Panc1 (cell line): ENCODE data around the gene PCDHGB2.

Experiments used
- CTCF ChIP-seq: fragments of 450-650 bp; IDR thresholded peaks from 2 replicates; pipeline ENCODE4 v1.5.1; 2017; ENCODE audit warnings: mild to moderate bottlenecking
- POLR2AphosphoS5 ChIP-seq: IDR thresholded peaks from 2 replicates; pipeline ENCODE4 v1.6.1; 2012; ENCODE audit warnings: mild to moderate bottlenecking, low read depth, low read length, moderate library complexity
- REST ChIP-seq, 2 experiments: IDR thresholded peaks; 2 replicates each; pipeline ENCODE4 v1.6.1; 2011 to 2012; ENCODE audit warnings: low read depth in 2 of 2, control low read depth in 1 of 2, low read length in 1 of 2, mild to moderate bottlenecking in 1 of 2, moderate library complexity in 1 of 2; ENCODE audit not compliant: insufficient read depth in 1 of 2
- SIN3A ChIP-seq: IDR thresholded peaks from 2 replicates; pipeline ENCODE4 v1.6.1; 2012; ENCODE audit warnings: low read depth, mild to moderate bottlenecking, low read length, moderate library complexity, borderline replicate concordance; ENCODE audit not compliant: insufficient read depth

- no peak for TF ChIP-seq POLR2AphosphoS5
- TF ChIP-seq CTCF = no peak
- TF ChIP-seq SIN3A = no peak
- no peak for TF ChIP-seq REST (IDR thresholded peaks at IDR 0.05; ENCODE audit: insufficient read depth in 1 of 2, low read depth in 2 of 2, low read length in 1 of 2)
Observed at GRCh38 chr5:141343953-141344463, 15.8 kb upstream of the PCDHGB2 start.
